Endodermal cell (in vitro differentiated cells): ENCODE results near the gene CFAP54. TPM values are rescaled to one million over a fixed set of nuclear protein-coding genes. Genes with fewer than 3 reads are reported as not detected.
A peak's percentile ranks its signal among the peaks of the same experiment; 100 is the strongest.
"Not testable (repeated sequence)": the region's sequence is repeated elsewhere in the genome, so short reads cannot be mapped to it uniquely, and the experiment has no call there.

Experiments
- DNase-seq: peaks from one replicate; pipeline ENCODE4 v3.0.0-alpha.2; 2017
- H3K27ac ChIP-seq: 2 replicates; pipeline ENCODE4 v1.5.1; 2013; ENCODE audit warnings: mild to moderate bottlenecking, low read depth, low read length, moderate library complexity
- H3K27me3 ChIP-seq: 2 replicates; pipeline ENCODE4 v1.6.1; 2013; ENCODE audit warnings: mild to moderate bottlenecking, low read length, moderate library complexity; ENCODE audit not compliant: insufficient read depth, control insufficient read depth, poor library complexity, severe bottlenecking
- H3K36me3 ChIP-seq: 2 replicates; pipeline ENCODE4 v1.7.0; 2013; ENCODE audit warnings: mild to moderate bottlenecking, low read length, moderate library complexity; ENCODE audit not compliant: control insufficient read depth, insufficient read depth
- H3K4me1 ChIP-seq: one replicate; pipeline ENCODE4 v1.7.0; 2013; ENCODE audit warnings: low read length; ENCODE audit not compliant: control insufficient read depth, insufficient read depth
- H3K4me3 ChIP-seq: 2 replicates; pipeline ENCODE4 v1.5.1; 2013; ENCODE audit warnings: mild to moderate bottlenecking, low read length, moderate library complexity
- H3K9ac ChIP-seq: 2 replicates; pipeline ENCODE4 v1.6.1; 2013; ENCODE audit warnings: mild to moderate bottlenecking, low read length, moderate library complexity; ENCODE audit not compliant: poor library complexity, severe bottlenecking; ENCODE audit errors: extremely low read depth
- H3K9me3 ChIP-seq: 2 replicates; pipeline ENCODE4 v1.6.1; 2013; ENCODE audit warnings: mild to moderate bottlenecking, low read length, moderate library complexity; ENCODE audit not compliant: control insufficient read depth
- H3K27ac Mint-ChIP-seq: 2 replicates; pipeline ENCODE4 v1.8.0; 2020; ENCODE audit warnings: mixed read lengths
- H3K27me3 Mint-ChIP-seq: 2 replicates; pipeline ENCODE4 v1.8.0; 2021; ENCODE audit warnings: mild to moderate bottlenecking, mixed read lengths; ENCODE audit not compliant: insufficient read depth
- H3K36me3 Mint-ChIP-seq: 2 replicates; pipeline ENCODE4 v1.8.0; 2020; ENCODE audit warnings: low read depth, mixed read lengths
- H3K4me1 Mint-ChIP-seq: 2 replicates; pipeline ENCODE4 v1.8.0; 2020; ENCODE audit warnings: mixed read lengths
- H3K4me3 Mint-ChIP-seq: 2 replicates; pipeline ENCODE4 v1.8.0; 2020; ENCODE audit warnings: mild to moderate bottlenecking, moderate library complexity, mixed read lengths
- H3K9me3 Mint-ChIP-seq: 2 replicates; pipeline ENCODE4 v1.8.0; 2020; ENCODE audit warnings: mild to moderate bottlenecking, mixed read lengths
- CTCF ChIP-seq: fragments of 200-600 bp; sonication (generic); conservative IDR thresholded peaks from 2 replicates; pipeline ENCODE4 v1.5.0; 2021; ENCODE audit warnings: antibody characterized with exemption, mild to moderate bottlenecking
- WGBS, 2 experiments: methylation state at CpG; one replicate each; pipeline versions ENCODE4 v1.1.5 to v1.1.7; 2013; ENCODE audit warnings: missing lambda C conversion rate in 2 of 2, mixed read lengths in 1 of 2; ENCODE audit not compliant: insufficient coverage in 1 of 2, insufficient read length in 1 of 2; 5-methylcytosine and 5-hydroxymethylcytosine counted together
- total RNA-seq, 2 donors: library from RNA; stranded (reverse); fragmentation: NEBNext Ultra II Directional in 1 of 2; extraction: Animal tissue kit (Norgen Biotek cat#: 25700) in 1 of 2; gene quantifications; 2 replicates in 1 of 2; 3 replicates in 1 of 2; pipeline ENCODE4 v1.2.1, GENCODE V29; 2021

Gene CFAP54
- total RNA-seq, 2 donors from 2014 or later: 1.5 to 1.7 TPM

DNA sequence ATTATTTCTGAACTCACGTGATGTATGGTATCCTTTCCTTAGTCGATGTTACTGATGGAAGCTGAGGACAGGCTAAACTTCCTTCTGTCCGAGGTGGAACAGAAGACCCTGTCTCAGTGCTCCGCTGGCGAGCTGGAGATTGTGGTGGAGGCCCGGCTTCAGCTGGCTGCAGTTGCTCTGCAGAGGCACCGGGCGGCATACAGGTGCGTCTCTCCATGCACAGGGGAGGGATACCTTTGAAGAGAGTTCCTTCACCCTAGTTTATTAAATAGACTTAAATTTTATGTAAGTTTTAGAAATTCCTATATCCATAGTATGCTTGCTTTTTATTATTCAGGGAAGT lies 231.0 kb downstream of the CFAP54 start:
- peak; percentile 63 for TF ChIP-seq CTCF
- Histone ChIP-seq H3K36me3 (no peaks in the 10 kb centered on the region), H3K27me3 (no peaks in the 10 kb centered on the region), H3K4me3 (no peak overlapping the region), H3K9me3 (no peaks in the 10 kb centered on the region), H3K9ac (no peak overlapping the region), H3K27ac (no peak overlapping the region), H3K4me1 (no peaks in the 10 kb centered on the region)
- no peaks in the 10 kb centered on the region for H3K36me3 Mint-ChIP-seq
- no peaks in the 10 kb centered on the region for H3K27me3 Mint-ChIP-seq
- no peaks in the 10 kb centered on the region for H3K4me1 Mint-ChIP-seq
- H3K27ac Mint-ChIP-seq: no peak overlapping the region
- WGBS, 2 experiments: 93 to 94% methylated on average over 2 to 9 of the region's 9 CpGs
- H3K4me3 Mint-ChIP-seq: no peak overlapping the region
- peak; percentile 74 for DNase-seq
- no peaks in the 10 kb centered on the region for H3K9me3 Mint-ChIP-seq

- peak overlapping the region; percentile 31 for H3K4me3 Mint-ChIP-seq
- not testable (repeated sequence) for H3K4me1 ChIP-seq, DNase-seq, H3K27ac ChIP-seq, H3K27ac Mint-ChIP-seq, H3K4me1 Mint-ChIP-seq, H3K36me3 Mint-ChIP-seq, H3K36me3 ChIP-seq, H3K4me3 ChIP-seq, H3K9me3 ChIP-seq, H3K27me3 Mint-ChIP-seq, H3K9ac ChIP-seq, H3K27me3 ChIP-seq
- WGBS, 2 experiments: 93 to 100% methylated on average over 8 to 16 of the region's 23 CpGs
- H3K9me3 Mint-ChIP-seq: peaks cover 11% of the 10 kb centered on the region
Observed at GRCh38 chr12:96729466-96729865, 240.1 kb downstream of the CFAP54 start.

DNA sequence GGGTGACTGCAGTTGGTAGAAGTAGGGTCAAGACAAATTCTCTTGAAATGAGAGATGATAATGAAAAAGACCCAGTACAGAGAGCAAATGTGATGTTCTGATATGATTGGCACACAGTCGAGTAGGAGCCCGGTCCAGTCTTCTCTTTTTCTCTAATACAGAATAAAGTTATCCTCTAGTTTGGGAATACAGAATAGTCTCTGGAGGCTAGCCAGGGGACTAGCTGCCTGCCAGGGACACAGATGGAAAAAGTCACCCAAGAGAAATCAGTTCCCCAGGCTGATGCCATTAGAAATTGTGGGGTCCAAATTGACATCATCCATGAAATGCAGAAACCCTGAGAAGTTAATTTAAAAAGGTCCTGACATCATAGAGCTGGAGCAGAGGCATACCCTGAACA lies 240.5 kb downstream of the CFAP54 start:
- no peaks in the 10 kb centered on the region for H3K27me3 ChIP-seq
- H3K36me3 Mint-ChIP-seq: no peaks in the 10 kb centered on the region
- H3K36me3 ChIP-seq: no peaks in the 10 kb centered on the region
- no peak overlapping the region for H3K4me3 ChIP-seq
- H3K4me1 ChIP-seq: no peaks in the 10 kb centered on the region
- H3K27me3 Mint-ChIP-seq: no peaks in the 10 kb centered on the region
- H3K9me3 ChIP-seq: no peaks in the 10 kb centered on the region
- H3K4me3 Mint-ChIP-seq: no peak overlapping the region
- H3K27ac Mint-ChIP-seq: no peak overlapping the region
- H3K4me1 Mint-ChIP-seq: no peaks in the 10 kb centered on the region
- H3K27ac ChIP-seq: no peak overlapping the region
- DNase-seq: no peak
- H3K9me3 Mint-ChIP-seq: peaks cover 11% of the 10 kb centered on the region
- 95 to 100% methylated on average over 2 of the region's 2 CpGs for WGBS, 2 experiments
- no peak overlapping the region for H3K9ac ChIP-seq
- TF ChIP-seq CTCF: no peak

DNA sequence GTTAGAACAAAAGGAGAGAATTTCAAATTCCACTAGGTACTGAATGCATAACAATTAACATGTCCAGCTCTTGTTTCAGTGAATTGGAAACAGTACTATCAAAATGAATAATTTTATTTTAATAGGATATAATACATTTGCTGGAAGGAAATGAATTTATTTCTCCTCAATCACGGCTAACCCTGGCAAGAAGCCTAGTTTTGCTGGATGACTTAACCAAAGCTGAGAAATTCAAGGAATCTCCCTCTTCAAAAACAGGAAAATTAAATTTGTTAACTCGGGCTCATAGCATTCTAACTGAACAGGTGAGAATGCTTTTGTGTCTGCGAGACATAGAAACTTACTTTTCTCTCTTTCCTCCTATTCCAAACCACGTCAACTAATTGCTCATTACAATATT lies 254.2 kb downstream of the CFAP54 start:
- WGBS, 2 experiments: 87 to 95% methylated on average over 3 to 4 of the region's 4 CpGs
- H3K27ac ChIP-seq: no peak overlapping the region
- H3K4me1 ChIP-seq: no peaks in the 10 kb centered on the region
- H3K4me3 Mint-ChIP-seq: no peak overlapping the region
- no peak for DNase-seq
- H3K9me3 Mint-ChIP-seq: no peaks in the 10 kb centered on the region
- H3K36me3 ChIP-seq: no peaks in the 10 kb centered on the region
- no peaks in the 10 kb centered on the region for H3K27me3 Mint-ChIP-seq
- no peaks in the 10 kb centered on the region for H3K9me3 ChIP-seq
- no peaks in the 10 kb centered on the region for H3K27me3 ChIP-seq
- H3K4me1 Mint-ChIP-seq: no peaks in the 10 kb centered on the region
- no peak for TF ChIP-seq CTCF
- H3K9ac ChIP-seq: no peak overlapping the region
- no peak overlapping the region for H3K4me3 ChIP-seq
- H3K36me3 Mint-ChIP-seq: no peaks in the 10 kb centered on the region
- no peak overlapping the region for H3K27ac Mint-ChIP-seq
